ENCODE results near the gene UNC5C. TPM values are rescaled to one million over a fixed set of nuclear protein-coding genes. Genes with fewer than 3 reads are reported as not detected.

Gene UNC5C
- total RNA-seq, 4 donors from 2014 or later: 3.3 to 21.6 (median 7.9) TPM

DNA sequence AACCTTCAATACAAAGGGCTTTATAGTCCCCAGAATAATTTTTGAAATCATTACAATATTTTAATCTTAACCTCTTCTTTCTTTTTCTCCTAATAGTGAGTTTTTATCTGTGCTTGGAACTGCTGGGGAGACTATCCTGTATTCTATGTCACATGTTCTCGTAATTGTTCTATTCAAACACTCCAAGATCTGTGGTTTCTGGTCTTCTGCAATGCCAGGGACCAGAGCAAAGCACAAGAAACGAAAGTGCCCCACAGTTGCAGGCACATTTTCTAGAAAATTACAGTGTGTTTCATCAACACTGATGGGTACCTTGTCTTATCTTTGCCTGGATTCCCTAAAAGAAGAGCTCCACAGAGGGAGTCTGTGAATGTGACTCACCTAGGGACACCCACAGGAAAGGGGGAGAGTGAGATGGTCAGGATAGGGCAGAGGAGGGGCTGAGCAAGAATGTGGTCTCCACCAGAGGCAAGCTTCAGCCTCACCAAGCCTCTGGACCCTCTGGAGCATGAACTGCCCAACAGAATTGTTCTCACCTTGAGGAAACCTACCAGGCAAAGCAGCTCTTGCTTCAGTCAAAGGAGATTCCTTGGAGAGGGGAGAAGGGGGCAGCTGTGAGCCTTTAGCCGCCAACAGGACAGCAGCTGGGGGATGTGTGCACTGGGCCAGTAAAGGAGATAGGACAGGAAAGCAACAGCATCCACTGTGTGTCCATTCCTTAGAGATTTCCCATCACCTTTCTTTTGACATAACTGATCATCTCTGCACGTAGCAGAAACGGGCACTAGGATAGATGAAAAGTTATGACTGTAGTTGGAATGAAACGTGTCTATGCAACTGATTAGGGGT, 25.9 kb downstream of the UNC5C start:
- DNase-seq: no peak
- no peaks in the 10 kb centered on the region for H3K4me1 ChIP-seq
- H3K36me3 ChIP-seq: no peaks in the 10 kb centered on the region
- no peak overlapping the region for H3K27ac ChIP-seq
- intact Hi-C loops (cut with DNase I; ENCODE audit: low total_unique reads): no loop called here
- no peak for TF ChIP-seq POLR2A (IDR thresholded peaks at IDR 0.05)
- TF ChIP-seq, protein P1, sequence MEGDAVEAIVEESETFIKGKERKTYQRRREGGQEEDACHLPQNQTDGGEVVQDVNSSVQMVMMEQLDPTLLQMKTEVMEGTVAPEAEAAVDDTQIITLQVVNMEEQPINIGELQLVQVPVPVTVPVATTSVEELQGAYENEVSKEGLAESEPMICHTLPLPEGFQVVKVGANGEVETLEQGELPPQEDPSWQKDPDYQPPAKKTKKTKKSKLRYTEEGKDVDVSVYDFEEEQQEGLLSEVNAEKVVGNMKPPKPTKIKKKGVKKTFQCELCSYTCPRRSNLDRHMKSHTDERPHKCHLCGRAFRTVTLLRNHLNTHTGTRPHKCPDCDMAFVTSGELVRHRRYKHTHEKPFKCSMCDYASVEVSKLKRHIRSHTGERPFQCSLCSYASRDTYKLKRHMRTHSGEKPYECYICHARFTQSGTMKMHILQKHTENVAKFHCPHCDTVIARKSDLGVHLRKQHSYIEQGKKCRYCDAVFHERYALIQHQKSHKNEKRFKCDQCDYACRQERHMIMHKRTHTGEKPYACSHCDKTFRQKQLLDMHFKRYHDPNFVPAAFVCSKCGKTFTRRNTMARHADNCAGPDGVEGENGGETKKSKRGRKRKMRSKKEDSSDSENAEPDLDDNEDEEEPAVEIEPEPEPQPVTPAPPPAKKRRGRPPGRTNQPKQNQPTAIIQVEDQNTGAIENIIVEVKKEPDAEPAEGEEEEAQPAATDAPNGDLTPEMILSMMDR (IDR thresholded peaks at IDR 0.05): no peak
- no peaks in the 10 kb centered on the region for H3K27me3 ChIP-seq
- H3K4me3 ChIP-seq: no peak overlapping the region
- no peaks in the 10 kb centered on the region for H3K9me3 ChIP-seq

DNA sequence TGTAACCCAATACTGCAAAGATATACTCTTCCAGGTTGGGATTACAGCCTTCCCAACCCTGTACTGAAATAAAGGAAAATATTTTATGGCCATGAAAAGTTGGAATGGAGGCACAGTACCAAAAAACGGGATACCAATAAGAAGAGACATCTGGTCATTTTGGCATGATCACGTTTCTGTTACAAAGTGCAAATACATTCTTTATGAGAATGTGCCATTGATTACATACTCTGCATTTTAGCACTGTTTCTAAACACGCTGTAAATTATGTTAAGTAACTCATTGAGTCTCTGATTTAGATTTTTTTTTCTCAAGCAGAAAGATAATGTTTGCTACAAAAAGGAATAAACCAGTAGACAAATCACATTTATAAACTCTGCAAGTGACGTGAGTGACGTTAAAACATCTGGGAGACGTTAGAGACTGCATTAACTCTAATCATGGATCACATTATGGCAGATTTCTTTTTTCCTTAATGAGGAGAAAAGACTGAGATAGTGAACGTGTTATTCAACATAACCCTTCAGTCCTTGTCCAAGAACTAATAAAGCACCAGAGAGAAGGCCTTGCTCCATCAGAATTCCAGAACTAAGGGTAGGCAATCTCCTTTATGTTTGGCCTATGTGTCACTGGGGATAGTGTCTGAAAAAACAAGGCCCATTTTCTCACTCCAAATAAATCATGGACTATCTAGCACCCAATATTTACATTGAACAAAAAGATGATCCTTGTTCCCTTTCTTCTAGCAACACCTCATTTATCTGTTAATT, 31.0 kb downstream of the UNC5C start:
- Histone ChIP-seq H3K9me3 (no peaks in the 10 kb centered on the region), H3K27me3 (no peaks in the 10 kb centered on the region), H3K36me3 (no peaks in the 10 kb centered on the region), H3K4me3 (no peak overlapping the region), H3K4me1 (no peaks in the 10 kb centered on the region), H3K27ac (no peak overlapping the region)
- intact Hi-C loops (cut with DNase I; ENCODE audit: low total_unique reads): no loop called here
- no peak for DNase-seq
- TF ChIP-seq, protein P1 (IDR thresholded peaks at IDR 0.05): no peak
- no peak for TF ChIP-seq POLR2A (IDR thresholded peaks at IDR 0.05)

DNA sequence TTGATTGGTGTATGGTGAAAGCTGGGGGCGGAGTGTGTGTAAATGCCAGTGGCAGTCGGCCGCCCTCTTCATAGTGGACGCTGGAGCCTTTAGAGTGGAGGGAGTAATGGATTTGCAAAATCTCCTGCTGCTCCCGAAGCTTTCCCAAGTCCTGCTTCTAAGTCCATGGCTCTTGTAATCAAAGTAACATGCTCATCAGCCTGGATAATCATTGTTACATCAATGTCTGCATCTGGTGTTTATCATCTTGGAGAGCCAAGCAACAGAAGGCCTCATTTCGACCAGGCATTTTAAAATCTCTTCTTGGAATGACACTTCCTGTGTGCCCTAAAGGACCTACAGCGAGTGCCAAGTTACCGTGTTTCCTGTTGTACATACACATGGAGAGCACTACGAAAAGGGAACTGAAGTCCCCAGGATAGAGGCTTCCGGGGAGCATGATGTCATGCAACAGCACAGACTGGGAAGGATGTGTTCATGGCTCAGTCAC, 32.2 kb downstream of the UNC5C start:
- Histone ChIP-seq H3K4me3 (no peak overlapping the region), H3K4me1 (no peaks in the 10 kb centered on the region), H3K27me3 (no peaks in the 10 kb centered on the region), H3K27ac (peak overlapping the region in 1 of 2 donors; percentile 32), H3K9me3 (no peaks in the 10 kb centered on the region), H3K36me3 (no peaks in the 10 kb centered on the region)
- no peak for TF ChIP-seq POLR2A (IDR thresholded peaks at IDR 0.05)
- TF ChIP-seq, protein P1 (IDR thresholded peaks at IDR 0.05): no peak
- peak in 1 of 2 donors; percentile 21 for DNase-seq
- intact Hi-C loops (cut with DNase I; ENCODE audit: low total_unique reads): no loop called here

DNA sequence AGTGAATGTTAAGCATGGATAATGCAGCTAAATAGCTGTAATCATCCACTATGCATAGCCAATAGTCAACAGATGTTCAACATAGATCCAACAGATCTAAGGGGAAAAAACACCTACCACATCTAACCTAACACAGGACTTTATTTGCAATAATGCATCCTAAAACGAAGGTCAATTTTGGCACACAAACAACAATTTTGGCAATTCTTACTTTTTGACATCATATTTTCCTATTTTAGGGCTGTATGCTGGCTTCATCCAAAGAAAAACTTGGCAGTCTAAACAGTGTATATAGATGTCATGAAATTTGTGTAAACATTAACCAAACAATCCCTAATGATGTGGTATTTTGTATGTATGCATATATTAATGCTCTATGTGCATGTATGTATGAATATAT, 33.2 kb downstream of the UNC5C start:
- Histone ChIP-seq H3K36me3 (no peaks in the 10 kb centered on the region), H3K4me3 (no peak overlapping the region), H3K9me3 (no peaks in the 10 kb centered on the region), H3K27me3 (no peaks in the 10 kb centered on the region), H3K27ac (no peak overlapping the region), H3K4me1 (no peaks in the 10 kb centered on the region)
- TF ChIP-seq, protein P1 (IDR thresholded peaks at IDR 0.05): no peak
- no peak for TF ChIP-seq POLR2A (IDR thresholded peaks at IDR 0.05)
- intact Hi-C loops (cut with DNase I; ENCODE audit: low total_unique reads): no loop called here
- no peak for DNase-seq

DNA sequence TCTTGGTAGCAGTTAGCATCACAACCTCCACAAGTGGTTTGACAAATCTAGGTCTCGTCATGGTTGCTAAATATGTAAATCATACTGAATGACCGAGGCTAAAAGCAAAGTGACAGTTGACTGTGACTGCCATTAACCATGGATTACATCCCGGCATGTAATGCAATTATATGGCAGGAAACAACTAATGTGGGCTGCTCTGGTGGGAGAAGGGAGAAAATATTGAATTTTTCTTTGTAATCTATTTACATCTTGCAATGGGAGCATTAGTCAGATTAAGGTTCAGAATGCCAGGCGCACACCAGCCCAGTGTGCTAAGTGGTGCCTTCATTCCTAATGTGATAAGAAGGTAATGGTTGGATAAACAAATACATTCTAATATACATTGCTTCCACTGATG, 35.8 kb downstream of the UNC5C start:
- Histone ChIP-seq H3K27me3 (no peaks in the 10 kb centered on the region), H3K4me3 (no peak overlapping the region), H3K36me3 (no peaks in the 10 kb centered on the region), H3K9me3 (no peaks in the 10 kb centered on the region), H3K27ac (no peak overlapping the region), H3K4me1 (no peaks in the 10 kb centered on the region)
- TF ChIP-seq, protein P1 (IDR thresholded peaks at IDR 0.05): no peak
- TF ChIP-seq POLR2A (IDR thresholded peaks at IDR 0.05): no peak
- no peak for DNase-seq
- intact Hi-C loops (cut with DNase I; ENCODE audit: low total_unique reads): no loop called here

Measured in uterus (tissue), 4 donors.